Activated naive CD8-positive, alpha-beta T cell treated with anti-CD3 and anti-CD28 coated beads, Interleukin-2, amount 50 U/mL, for 24 hours (primary cell): ENCODE data around the gene GRM4.
A peak's percentile ranks its signal among the peaks of the same experiment; 100 is the strongest.

ENCODE experiments used
- ATAC-seq: fragments of 150-1000 bp; cut with Tn5 transposase; one replicate; pipeline ENCODE4 v1.10.0; 2021
- DNase-seq: peaks from one replicate; pipeline ENCODE4 v3.0.0; 2021
- H3K27ac Mint-ChIP-seq: one replicate; pipeline ENCODE4 v1.8.0; 2021; ENCODE audit warnings: mild to moderate bottlenecking, mixed read lengths
- H3K27me3 Mint-ChIP-seq: one replicate; pipeline ENCODE4 v1.8.0; 2021; ENCODE audit warnings: mixed read lengths
- H3K36me3 Mint-ChIP-seq: one replicate; pipeline ENCODE4 v1.8.0; 2021; ENCODE audit warnings: low read depth, mixed read lengths
- H3K4me1 Mint-ChIP-seq: one replicate; pipeline ENCODE4 v1.8.0; 2021; ENCODE audit warnings: mixed read lengths
- H3K4me3 Mint-ChIP-seq: one replicate; pipeline ENCODE4 v1.8.0; 2021; ENCODE audit warnings: mild to moderate bottlenecking, moderate library complexity, mixed read lengths
- H3K9me3 Mint-ChIP-seq: one replicate; pipeline ENCODE4 v1.8.0; 2021; ENCODE audit warnings: mixed read lengths

GRM4 gene

DNA sequence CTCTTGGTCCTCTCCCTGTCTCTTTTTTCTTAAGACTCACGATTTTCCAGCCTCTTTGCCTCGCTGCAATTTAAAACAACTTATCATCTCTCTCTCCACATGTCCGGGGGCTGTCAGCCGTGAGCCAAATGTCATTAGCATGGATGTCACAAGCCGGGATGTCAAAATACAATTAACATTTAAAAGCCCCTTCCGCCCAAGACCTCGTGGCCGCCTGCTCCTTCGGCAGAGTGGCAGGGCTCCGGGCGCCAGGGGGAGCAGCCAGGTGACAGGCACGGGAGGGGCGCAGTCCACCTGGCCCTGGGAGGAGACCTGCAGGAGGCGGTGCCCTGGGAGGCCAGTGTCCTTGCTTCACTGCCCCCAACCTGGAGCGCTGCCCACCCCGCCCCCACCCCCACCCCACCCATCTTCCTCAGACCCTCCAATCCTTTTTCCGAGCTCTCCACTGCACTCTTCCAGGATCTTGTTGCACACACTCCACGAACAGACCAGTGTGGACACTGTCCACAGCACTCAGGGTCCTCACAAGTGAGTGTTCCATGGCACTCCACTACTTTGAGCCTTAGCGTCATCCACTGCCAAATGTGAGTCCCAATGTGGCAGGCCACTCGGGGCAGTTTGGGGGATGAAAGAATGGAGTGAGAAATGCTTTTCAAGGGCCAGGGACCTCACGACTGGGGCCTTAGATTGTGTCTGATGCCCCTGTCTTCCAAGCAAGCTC lies 5.6 kb upstream of the GRM4 start:
- Mint-ChIP-seq H3K4me1 (peaks cover 4% of the 10 kb centered on the region), H3K27ac (no peak overlapping the region), H3K27me3 (peaks cover 64% of the 10 kb centered on the region), H3K9me3 (no peaks in the 10 kb centered on the region), H3K36me3 (no peaks in the 10 kb centered on the region), H3K4me3 (no peak overlapping the region)
- DNase-seq, result no peak
- no peak for ATAC-seq

DNA sequence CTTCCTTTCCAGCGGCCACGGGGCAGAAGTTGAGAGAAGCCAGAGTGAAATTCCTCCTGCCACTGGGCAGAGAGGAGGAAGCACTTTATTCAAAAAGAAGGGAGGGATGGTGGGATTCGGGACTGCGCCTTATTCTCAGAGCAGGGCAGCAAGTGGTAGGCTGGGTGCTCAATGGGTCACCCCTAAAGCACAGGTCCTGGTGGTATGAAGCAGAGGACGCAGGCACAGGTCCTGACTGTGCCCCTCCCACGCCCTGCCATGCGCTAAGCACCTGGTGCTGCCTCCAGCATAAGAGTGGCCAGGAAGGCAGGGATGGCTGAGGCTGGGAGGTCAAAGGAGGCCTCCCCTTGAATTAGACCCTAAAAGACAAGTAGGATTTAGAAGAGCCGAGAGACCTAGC lies 4.9 kb upstream of the GRM4 start:
- Mint-ChIP-seq H3K9me3 (no peaks in the 10 kb centered on the region), H3K4me1 (peaks cover 6% of the 10 kb centered on the region), H3K36me3 (no peaks in the 10 kb centered on the region), H3K4me3 (no peak overlapping the region), H3K27me3 (peaks cover 71% of the 10 kb centered on the region), H3K27ac (no peak overlapping the region)
- no peak for ATAC-seq
- no peak for DNase-seq

DNA sequence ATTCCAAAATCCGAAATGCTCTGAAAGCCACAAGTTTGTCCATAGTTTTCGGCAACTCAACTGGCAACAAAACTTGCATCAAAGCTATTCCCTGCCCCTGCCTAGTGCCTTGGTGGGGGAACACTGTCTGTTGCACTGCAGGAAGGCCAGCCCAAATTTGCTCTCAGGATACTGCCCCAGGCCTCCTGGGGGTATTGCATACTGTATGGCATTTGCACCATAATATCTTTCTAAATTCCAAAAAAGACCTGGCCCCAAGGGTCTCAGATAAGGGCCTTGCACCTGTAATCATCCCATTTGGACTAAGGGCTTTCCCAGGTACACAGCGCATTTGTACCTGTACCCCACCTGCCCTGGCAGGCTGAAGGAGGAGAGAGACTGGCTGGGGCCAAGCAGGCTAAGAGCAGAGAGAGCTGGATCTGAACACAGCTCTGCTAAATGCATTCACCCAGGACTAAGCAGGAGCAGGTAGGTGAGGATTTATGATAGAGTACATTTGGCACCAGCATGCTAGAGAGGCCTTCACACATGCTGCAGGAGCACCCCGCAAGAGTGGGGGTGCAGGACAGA lies 4.0 kb upstream of the GRM4 start:
- H3K9me3 Mint-ChIP-seq, result no peaks in the 10 kb centered on the region
- ATAC-seq (no peak), DNase-seq (no peak)
- H3K36me3 Mint-ChIP-seq, result no peaks in the 10 kb centered on the region
- peaks cover 6% of the 10 kb centered on the region for H3K4me1 Mint-ChIP-seq
- peaks cover 74% of the 10 kb centered on the region for H3K27me3 Mint-ChIP-seq
- no peak overlapping the region for H3K27ac Mint-ChIP-seq
- no peak overlapping the region for H3K4me3 Mint-ChIP-seq

DNA sequence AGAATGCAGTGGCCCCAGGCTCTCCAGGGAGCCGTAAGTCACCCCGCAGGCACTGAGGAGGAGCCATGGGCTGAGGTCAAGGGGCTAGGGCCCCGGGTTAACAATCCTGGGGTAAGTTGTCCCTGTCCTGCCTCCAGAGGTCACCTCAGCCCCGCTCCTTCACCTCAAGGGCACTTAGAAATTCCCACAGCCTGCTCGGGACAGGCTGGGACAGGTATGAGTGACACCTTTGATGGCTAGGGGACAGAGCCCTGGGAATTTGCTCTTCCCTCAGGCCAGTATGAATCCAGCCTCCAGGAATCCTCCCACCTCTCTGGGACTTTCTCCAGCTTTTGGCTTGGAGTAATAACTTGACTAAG lies 3.5 kb upstream of the GRM4 start:
- no peak for ATAC-seq
- peaks cover 74% of the 10 kb centered on the region for H3K27me3 Mint-ChIP-seq
- H3K36me3 Mint-ChIP-seq, result no peaks in the 10 kb centered on the region
- no peak overlapping the region for H3K27ac Mint-ChIP-seq
- no peak for DNase-seq
- no peak overlapping the region for H3K4me3 Mint-ChIP-seq
- H3K4me1 Mint-ChIP-seq, result peaks cover 8% of the 10 kb centered on the region
- H3K9me3 Mint-ChIP-seq, result no peaks in the 10 kb centered on the region

DNA sequence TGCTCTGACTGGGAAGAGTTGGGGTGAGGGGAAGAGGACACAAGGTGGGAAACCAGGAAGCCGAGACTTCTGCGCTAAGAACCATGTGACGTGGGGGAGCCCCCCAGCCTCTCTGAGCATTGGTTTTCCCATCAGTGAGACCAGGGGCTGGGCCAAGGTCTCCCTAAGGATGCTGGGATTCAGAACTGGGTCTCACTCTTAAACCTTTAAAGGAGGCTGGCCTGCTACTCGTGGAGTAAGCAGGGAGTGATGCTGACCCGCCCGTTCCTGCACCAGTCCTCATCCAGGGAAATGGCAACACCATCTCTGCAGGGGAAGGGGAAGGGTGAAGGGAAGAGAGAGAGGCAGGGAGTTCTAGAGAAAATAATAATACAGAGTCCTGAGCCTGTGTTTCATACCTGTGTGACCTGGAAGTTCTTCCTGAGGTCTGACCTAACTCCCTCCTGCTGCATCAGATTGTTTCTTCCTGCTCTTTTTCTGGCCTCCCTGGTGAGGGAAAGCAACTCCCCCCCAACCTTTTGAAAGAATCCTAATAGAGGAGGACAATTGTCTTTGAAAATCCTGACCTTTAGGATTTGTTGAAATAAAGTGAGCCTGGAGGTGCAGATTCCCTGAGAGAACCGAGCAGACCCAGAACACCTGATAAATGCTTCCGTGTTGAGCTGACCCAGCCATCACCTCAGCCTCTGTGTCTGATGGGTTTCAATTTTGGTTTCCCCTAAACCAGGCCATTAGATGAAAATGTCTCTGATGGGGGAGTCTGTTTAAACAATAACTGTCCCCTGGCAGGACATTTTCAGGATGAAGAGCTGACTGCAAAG lies 3.0 kb upstream of the GRM4 start:
- ATAC-seq (no peak), DNase-seq (no peak)
- Mint-ChIP-seq H3K36me3 (no peaks in the 10 kb centered on the region), H3K9me3 (no peaks in the 10 kb centered on the region), H3K4me1 (peaks cover 5% of the 10 kb centered on the region), H3K27ac (no peak overlapping the region), H3K27me3 (peaks cover 68% of the 10 kb centered on the region), H3K4me3 (no peak overlapping the region)

DNA sequence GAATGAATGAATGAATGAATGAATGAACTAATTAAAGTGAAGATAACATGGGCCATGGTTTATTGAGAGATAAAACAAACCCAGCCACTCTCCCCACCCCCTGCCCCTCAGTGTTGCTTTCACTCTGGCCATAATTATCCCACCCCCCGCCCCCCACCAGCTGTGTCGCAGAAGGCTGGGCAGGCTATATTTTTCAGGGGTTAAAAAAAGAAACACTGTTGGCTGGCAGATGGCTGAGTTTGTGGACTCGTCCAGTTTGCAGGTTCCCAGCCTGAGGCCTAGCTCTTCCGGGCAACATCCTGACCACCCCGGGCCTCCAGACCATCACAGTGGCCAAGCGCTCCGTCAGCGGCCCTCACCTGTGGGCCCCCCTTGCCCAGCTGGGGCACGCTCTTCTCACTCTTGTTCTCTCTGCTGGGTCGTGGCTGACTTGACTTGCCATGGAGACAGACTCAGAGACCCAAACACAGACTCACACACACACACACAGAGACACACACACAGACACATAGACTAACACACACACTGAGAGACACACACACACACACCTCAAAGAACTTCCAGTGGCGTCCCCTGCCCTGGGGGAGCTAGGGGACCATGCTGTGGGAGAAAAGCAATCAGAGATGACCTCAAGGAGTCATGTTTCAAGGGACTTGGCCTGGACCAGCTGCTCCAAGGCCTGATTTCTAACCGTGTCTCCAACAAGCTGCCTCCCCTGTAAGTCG lies 2.2 kb upstream of the GRM4 start:
- H3K27me3 Mint-ChIP-seq, result peaks cover 69% of the 10 kb centered on the region
- H3K36me3 Mint-ChIP-seq, result no peaks in the 10 kb centered on the region
- no peaks in the 10 kb centered on the region for H3K9me3 Mint-ChIP-seq
- ATAC-seq, result no peak
- H3K4me3 Mint-ChIP-seq, result no peak overlapping the region
- no peak overlapping the region for H3K27ac Mint-ChIP-seq
- peaks cover 12% of the 10 kb centered on the region for H3K4me1 Mint-ChIP-seq
- no peak for DNase-seq

DNA sequence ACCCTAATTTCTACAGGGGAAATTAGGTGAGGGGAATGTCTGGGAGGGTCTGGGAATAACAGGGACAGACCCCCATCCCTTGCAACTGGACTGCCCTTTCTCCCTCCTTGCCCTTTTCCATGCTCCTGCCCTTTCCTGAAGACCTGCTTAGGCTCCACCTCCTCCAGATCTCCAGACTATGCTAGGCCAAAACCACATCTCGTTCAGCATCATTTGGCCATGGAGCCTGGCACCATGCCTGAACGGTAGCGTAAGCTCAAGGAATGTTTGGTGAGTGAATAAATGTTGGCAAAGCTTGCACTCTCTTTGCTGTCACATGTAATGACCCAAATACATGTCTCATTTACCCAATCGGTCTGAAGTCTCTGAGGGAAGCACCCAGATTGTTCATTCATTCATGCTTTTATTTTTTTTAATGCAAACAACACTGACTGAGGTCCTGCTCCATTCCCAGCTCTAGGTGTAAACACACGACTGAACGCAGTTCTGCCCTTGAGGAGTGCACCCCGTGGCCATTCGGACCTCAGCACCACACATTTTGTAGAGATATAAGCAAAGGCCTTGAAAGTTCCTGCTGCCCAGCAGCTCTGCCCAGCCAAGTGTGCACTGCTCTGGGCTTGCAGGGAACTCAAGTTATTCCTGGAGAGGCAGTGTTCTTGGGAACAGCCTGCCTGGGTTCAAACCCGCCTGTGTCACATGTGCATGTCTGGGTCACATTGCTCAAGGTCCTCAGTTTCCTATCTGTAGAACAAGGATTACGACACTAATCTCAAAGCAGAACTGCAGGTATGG lies 1.1 kb upstream of the GRM4 start:
- DNase-seq, result no peak
- ATAC-seq, result no peak
- Mint-ChIP-seq H3K27ac (no peak overlapping the region), H3K9me3 (no peaks in the 10 kb centered on the region), H3K27me3 (peaks cover 68% of the 10 kb centered on the region), H3K4me3 (peak overlapping the region; percentile 33), H3K36me3 (no peaks in the 10 kb centered on the region), H3K4me1 (peaks cover 17% of the 10 kb centered on the region)

DNA sequence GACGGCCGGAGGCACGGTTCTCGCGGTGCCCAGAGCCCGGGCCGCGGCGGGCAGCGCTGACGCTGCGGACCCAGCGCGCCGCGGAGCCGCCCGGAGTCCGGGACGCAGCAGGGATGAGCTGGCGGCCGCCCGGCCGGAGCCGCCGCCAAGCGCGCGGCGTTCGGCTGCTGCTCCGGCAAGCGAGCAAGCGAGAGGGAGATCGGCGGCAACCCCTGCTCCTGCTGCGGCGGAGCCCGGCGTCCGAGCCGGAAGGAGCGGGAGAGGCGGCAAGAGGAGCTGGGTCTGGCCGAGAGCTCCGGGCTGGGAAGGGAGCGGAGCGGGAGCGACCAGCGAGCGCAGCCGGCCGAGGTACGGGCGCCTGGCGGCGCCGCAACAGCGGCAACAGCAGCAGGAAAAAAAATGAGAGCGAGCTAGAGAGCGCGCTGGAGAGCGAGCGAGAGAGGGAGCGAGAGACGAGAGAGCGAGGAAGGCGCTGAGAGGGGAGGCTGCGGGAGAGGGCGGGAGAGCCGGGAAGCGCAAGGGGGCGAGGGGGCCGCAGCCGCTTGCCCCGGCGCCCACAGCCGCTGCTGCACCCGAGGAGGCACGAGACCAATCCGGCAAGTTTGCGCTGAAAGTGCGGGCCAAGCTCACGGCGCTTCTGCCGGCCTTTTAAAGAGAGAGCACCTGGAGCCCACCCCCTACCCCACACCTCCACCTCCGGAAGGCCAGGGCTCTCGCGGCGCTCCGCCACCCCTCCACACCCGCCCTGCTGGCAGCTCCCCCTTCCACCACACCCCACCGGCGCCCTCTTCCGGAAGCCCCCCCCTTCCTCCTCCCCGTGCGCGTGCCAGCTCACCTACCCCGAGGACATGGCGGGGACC lies 496 bp downstream of the GRM4 start:
- ATAC-seq, result peak; percentile 18
- no peaks in the 10 kb centered on the region for H3K36me3 Mint-ChIP-seq
- peaks cover 70% of the 10 kb centered on the region for H3K27me3 Mint-ChIP-seq
- peak; percentile 29 for DNase-seq
- no peak overlapping the region for H3K27ac Mint-ChIP-seq
- peaks cover 17% of the 10 kb centered on the region for H3K4me1 Mint-ChIP-seq
- H3K9me3 Mint-ChIP-seq, result no peaks in the 10 kb centered on the region
- H3K4me3 Mint-ChIP-seq, result peak overlapping the region; percentile 43

DNA sequence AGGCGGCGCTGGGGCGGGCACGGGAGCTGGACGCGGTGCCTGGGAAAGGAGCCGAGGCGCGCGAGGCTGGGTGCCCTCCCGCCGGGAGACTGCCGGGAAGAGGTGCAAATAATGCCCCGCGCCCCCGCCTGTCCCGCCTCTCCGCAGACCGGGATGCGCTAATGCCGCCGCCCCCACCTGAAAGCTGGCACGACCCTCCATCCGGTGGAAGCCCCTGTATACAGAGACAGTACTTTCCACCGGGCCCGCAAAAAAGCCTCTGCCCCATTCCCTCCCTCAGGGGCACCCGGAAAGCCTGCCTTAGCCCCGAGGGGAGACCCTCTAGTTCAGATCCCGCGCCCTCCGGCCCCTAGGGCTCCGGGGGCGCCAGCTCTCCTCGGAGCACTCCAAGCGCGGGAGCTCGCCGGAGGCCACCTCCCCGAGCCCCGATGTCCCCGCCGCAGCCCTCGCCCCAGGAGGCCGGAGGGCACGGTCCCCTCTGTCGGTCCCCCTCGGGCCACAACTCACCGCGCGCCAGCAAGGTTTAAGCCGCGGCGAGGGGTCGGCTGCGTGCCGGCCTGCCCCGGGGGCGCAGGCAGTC lies 1.2 kb downstream of the GRM4 start:
- ATAC-seq (no peak), DNase-seq (no peak)
- Mint-ChIP-seq H3K9me3 (no peaks in the 10 kb centered on the region), H3K27ac (no peak overlapping the region), H3K4me1 (peaks cover 17% of the 10 kb centered on the region), H3K36me3 (no peaks in the 10 kb centered on the region), H3K4me3 (peak overlapping the region; percentile 38), H3K27me3 (peaks cover 70% of the 10 kb centered on the region)

DNA sequence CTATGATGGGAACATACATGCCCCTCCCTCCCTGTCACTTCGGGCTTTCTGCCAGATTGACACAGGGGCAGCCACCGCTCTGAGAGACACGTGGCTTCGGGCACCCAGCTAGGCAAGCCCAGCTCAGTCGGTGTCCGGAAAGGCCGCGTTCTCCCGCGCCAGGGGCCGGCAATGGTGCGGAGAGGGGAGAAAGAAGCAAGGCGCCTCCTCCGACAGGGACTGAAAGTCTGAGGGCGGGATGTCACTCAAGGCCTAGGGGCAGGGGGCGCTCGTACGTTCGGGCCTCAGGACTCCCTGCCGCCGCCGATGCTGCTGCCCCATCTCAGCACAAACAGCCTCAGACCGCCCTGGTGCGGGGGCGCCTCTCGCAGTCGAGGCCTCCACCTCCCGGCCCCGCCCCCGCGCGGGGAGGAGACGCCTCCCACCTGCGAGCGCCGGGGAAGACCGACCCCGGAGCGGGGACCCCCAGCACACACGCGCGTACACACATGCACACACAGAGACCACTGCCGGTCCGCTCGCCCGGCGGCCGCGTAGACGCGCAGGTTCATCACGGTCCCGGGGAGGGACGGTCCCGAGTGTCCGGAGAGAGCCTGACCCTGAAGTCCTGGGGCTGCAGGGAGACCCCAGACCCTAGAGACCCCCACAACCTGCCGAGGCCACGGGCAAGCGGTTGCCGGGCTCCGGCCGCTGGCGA lies 1.9 kb downstream of the GRM4 start:
- Mint-ChIP-seq H3K4me3 (peak overlapping the region; percentile 34), H3K36me3 (no peaks in the 10 kb centered on the region), H3K27ac (no peak overlapping the region), H3K9me3 (no peaks in the 10 kb centered on the region), H3K27me3 (peaks cover 75% of the 10 kb centered on the region), H3K4me1 (peaks cover 17% of the 10 kb centered on the region)
- DNase-seq (peak; percentile 49), ATAC-seq (peak; percentile 49)

DNA sequence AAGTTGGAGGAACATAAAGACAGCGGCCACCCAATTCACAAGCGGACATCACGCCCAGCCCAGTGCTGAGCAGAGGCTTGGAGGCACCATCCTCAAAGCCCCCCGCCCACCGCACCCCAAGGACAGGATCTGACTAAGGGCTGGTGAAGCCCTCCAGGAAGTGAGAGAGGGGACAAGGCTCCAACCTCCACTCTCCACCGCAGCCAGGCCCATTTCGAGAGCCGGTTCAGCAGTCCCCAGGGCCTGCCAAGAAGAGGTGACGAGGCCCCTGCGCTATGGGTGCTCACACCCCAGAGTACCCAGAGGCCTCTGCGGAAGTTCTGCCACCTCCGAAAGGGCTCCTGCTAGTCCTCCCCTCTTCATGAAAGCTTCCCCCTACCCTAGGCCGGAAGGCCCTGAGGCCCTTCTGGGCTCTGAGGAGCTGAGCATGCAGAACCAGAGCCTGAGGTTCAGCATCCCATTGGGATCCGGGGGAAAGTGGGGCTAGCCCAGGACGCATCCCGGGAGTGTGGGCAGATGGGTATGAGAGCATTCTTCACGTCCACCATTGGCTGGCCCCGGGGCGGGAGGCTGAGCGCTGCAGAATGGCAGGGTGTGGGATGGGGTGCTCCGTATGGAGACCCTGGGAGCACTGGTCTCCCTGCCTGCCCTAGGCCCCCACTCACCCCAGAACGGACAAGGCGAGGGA lies 2.5 kb downstream of the GRM4 start:
- DNase-seq (no peak), ATAC-seq (no peak)
- Mint-ChIP-seq H3K36me3 (no peaks in the 10 kb centered on the region), H3K27ac (no peak overlapping the region), H3K4me1 (peaks cover 17% of the 10 kb centered on the region), H3K9me3 (no peaks in the 10 kb centered on the region), H3K4me3 (peak overlapping the region; percentile 34), H3K27me3 (peaks cover 76% of the 10 kb centered on the region)
